Smooth muscle cell of the brain vasculature (primary cell): ENCODE results near the gene THAP8.
A peak's percentile ranks its signal among the peaks of the same experiment; 100 is the strongest.

Experiments
- DNase-seq: peaks from one replicate; pipeline ENCODE4 v3.0.0-alpha.2; 2012; ENCODE audit warnings: low read depth, low spot score

THAP8 gene

GRCh38 chr19:36030264-36031148 lies 23.6 kb downstream of the THAP8 start:
- DNase-seq, result no peak

DNA sequence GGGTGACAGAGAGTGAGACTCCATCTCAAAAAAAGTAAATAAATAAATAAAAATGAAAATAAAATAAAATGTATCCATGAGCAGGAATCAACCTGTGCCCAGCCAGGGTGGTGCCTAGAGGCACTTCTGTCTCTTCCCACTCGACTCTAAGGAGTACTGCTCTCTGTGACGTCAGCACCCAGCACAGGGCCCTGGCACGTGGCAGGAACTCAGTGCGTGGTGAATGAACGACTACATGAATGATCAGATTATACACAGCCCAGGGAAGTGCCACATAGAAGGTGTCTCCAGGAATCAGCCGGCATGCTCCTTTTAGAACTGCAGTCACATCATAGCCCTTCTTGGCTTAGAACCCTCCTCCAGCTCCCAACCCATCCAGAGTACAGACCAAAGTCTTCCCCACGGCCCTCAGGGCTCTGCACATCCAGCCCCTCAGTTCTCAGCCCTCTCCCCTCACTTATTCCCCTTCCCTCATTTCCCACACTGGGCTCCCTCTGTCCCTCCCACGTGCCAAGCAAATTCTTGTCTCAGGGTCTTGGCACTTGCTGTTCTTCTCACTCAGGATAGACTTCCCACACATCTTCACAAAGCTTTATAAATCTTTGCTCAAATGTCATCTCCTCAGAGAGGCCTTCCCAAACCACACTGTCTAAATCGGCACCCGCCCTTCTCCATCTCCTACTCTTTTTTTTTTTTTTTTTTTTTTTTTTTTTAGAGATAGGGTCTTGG lies 25.6 kb downstream of the THAP8 start:
- DNase-seq, result no peak

DNA sequence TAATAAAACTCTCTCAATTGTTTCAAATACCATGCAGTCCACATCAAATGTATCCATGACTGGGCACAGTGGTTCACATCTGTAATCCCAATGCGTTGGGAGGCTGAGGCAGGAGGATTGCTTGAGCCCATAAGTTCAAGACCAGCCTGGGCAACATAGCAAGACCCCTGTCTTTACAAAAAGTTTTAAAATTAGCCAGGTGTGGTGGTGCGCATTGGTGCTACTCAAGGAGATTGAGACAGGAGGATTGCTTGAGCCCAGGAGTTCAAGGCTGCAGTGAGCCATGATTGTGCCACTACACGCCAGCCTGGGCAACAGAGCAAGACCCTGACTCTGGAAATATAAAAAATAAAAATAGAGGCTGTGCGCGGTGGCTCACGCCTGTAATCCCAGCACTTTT lies 26.4 kb downstream of the THAP8 start:
- DNase-seq, result no peak

DNA sequence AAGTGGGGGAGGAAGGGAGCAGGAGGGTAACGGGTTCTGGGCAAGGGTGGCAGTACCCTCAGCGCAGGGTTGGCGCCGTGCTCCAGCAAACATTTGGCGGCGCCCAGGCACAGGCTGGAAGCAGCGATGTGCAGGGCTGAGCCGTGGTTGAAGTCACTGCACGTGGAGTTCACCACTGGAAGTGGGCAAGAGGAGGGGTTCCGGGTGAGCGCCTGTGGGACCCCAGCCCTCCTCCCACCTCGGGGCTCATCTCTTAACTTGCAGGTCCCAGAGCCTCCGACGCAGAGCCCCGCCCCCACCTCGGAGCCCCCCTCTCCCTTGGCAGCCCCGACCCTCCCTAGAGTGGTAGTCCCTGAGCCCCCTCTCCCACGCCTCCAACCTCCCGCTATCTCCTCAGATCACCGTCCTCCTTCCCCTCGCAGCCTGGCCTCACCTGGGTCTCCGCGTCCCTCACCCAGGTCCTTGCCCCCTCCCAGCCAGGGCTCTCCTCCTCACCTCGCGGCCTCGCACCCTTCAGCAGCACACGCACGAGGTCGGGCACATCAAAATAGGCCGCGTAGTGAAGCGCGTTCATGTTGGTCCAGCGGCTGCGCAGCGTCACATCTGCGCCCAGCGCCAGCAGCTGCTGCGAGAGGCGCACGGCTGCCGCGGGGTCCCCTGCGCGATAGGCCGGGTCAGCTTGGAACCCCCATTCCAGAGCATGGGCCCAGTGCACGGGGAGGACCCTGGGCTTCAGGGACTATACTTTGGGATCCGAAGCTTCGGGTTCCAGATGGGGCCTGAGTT lies 27.8 kb downstream of the THAP8 start:
- DNase-seq, result no peak

GRCh38 chr19:36025541-36025940 lies 28.5 kb downstream of the THAP8 start:
- DNase-seq, result no peak

DNA sequence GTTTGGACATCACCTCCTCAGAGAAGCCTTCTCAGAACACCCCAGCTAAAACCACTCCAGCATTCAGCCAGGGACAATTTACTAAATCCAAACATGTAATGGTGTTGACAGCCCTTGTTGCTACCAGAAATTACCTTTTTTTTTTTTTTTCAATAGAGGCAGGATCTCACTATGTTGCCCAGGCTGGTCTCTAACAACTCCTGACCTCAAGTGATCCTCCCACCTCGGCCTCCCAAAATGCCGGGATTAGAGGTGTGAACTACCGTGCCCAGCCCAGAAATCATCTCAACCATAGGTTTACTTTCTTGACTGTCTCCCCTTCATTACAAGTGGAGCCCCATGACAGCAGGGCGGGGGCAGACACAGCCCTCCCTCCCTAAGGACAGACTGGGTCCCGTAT lies 30.7 kb downstream of the THAP8 start:
- no peak for DNase-seq

DNA sequence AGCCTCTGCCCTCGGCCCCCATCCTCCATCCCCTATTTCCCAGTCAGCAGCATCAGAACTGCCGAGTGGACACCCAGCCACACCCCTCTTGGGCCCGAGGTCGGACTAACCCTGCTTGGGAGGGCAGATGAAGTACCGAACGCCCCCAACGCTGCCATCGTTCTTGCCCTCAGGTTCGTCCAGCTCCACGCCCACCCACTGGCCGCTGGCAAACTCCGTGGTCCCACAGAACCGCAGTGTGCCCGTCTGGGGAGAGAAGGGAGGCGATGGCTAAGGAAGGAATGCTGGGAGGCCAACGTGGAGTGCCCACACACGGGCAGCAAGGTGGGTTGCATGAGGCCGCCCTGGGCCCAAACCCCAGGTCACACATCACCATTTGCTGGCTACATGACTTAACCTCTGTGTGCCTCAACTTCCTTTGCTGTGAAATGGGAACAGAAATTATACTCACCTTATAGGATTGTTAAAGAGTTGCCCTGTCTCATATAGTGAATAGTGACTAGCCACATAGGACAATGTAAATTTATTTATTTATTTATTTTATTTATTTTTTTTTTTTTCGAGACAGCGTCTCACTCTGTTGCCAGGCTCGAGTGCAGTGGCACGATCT lies 34.9 kb downstream of the THAP8 start:
- no peak for DNase-seq

- peak; percentile 97 for DNase-seq
Observed at GRCh38 chr19:36014012-36014924, 39.8 kb downstream of the THAP8 start, which contains the start of gene ALKBH6. Gene ALKBH6 (minus strand): TSS chr19:36014213. CDS start chr19:36013397, 816 bp downstream.

DNA sequence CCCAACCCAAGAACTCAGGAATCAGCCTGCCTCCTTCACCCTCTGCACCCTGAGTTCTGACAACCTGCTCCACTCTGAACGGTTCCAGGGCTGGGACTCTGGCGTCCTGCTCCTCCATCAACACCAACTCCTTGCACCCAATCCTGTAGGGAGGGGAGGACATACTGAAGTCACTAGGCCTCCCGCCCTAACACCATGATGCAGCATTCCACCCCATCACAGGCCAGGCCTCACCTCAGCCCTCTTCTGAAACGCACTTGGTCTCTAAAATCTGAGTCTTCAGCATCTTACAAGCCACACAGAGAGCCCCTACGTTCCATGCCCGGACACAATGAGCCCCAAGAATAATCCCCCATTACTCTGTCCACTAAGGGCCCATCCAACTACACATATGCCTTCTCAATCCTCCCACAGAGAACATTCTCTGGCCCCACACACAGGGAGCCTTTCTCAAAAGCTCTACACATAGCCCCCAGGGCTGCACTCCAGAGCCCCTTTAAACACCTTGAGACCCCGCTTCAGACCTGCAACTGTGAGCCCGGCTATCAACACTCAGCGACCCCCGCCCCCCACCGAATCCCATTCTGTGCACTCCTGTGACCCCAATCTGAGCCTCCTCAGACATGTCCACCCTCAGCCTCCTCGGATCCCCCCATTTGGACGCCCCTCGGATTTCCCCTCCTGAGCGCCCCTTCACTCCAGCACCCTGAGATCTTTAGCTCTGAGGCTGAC lies 40.6 kb downstream of the THAP8 start:
- DNase-seq, result no peak

- DNase-seq, result no peak
Observed at GRCh38 chr19:36010402-36010801, 43.7 kb downstream of the THAP8 start.

- no peak for DNase-seq
Observed at GRCh38 chr19:36009633-36010379, 44.3 kb downstream of the THAP8 start.

- DNase-seq, result no peak
Observed at GRCh38 chr19:36009220-36009619, 44.9 kb downstream of the THAP8 start.

DNA sequence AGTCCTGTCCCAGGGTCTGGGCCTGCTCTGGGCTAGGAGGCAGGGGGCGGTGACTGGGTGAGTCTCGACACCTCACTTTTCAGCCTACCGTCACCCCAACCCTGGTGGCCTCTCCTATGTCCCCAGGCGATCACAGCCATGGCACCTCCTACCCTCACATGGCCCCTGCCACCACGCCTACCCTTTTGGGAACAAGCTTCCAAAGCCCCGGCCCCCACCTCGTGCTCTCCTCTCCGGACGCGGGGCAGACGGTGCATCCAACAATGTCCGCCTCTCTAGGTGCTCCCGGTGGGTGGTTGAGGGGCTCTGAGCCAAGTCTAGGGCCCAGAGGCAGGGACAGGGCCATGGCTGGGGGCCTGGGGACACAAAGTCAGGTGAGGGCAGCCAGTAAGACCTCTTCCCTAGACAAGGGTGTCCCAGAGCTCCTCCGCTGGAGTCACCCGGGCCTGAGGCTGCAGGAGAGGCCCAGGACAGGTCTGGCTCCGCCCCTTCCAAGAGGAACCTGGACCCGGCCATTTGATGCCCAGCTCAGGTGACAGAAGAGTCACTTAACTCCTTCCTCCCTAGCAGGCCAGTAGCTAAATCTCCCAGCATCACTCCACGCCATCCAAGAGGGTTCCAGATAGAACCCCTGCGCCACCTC lies 45.6 kb downstream of the THAP8 start, which contains the start of gene SYNE4:
TSS of gene SYNE4 (minus strand) at position 478 of the 643 bp plus-strand sequence. CDS start at position 346, 132 bp downstream.
- DNase-seq, result no peak

DNA sequence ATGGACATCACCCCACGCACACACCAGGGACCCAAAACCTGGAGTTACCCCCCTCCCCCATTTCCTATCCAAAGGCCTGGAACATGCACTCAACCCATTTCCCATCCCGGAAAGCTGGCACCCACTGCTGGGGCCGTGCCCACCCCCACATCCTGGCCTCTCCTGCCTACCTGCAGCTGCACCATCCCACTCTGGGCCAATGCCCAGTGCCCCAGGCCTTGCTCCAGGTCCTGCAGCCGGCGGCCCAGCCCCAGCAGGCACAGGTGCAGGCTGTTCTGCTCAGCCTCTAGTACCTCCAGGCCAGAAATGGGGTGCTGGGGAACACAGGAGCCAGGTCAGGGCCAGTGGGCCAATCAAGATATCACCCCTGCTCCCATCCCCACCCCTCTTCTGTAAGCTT lies 47.1 kb downstream of the THAP8 start:
- DNase-seq, result no peak

DNA sequence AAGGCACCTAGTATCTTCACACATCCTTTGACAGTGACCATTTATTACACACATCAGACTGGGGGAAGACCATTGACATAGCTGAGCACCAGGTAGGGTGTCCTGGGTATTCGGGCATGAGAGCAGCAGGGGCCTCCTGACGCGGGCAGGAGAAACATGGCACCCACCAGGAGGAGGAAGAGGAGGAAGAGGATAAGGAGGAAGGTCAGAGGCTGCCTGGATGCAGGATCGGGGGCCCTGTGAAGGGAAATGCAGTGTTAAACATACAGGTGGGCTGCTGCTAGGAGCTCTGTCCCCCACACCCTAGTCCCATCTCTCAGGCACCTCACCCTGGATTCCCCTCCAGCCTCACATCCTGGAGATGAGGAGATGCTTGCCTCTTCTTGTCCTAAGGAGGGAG lies 50.8 kb downstream of the THAP8 start:
- DNase-seq, result no peak

DNA sequence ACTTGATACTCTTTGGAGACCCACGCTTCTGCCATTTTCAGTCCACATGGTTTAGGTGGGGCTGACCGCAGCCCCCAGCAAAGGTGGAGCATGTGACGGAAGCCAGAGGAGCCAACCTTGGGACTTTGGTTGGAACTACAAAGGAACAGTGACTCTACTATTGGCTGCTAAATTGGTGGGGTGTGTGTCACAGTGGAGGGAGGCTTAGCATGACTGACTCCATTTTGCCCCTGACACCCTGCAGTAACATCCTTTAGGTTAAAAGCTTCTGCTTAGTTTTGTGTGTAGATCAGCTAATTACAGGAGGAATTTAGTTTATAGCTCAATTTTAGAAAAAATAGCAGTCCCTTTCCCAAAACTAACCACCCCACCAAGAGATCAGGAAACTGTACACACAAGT lies 52.5 kb downstream of the THAP8 start:
- DNase-seq, result no peak

- DNase-seq, result no peak
Observed at GRCh38 chr19:35996777-35997176, 57.3 kb downstream of the THAP8 start.
